NCI-H2029 treated with DMSO at 0.1 percent for 48 hours (cell line): ENCODE data around the gene COCH.
"Not testable (repeated sequence)": the region's sequence is repeated elsewhere in the genome, so short reads cannot be mapped to it uniquely, and the experiment has no call there.

Source experiments
- DNase-seq: peaks from one replicate; lab custom pipeline; 2025; lab: John Stamatoyannopoulos, UW

Gene COCH

GRCh38 chr14:30875788-30876053 is 1.4 kb downstream of the COCH start:
- no peak for DNase-seq

- no peak for DNase-seq
Observed at GRCh38 chr14:30876692-30877091, 2.3 kb downstream of the COCH start.

GRCh38 chr14:30882431-30882830 is 8.1 kb downstream of the COCH start:
- DNase-seq, result no peak

GRCh38 chr14:30883508-30884294 is 9.3 kb downstream of the COCH start:
- no peak for DNase-seq

GRCh38 chr14:30884901-30885300 is 10.5 kb downstream of the COCH start:
- DNase-seq, result no peak

- no peak for DNase-seq
Observed at GRCh38 chr14:30885840-30886740, 11.7 kb downstream of the COCH start.

- no peak for DNase-seq
Observed at GRCh38 chr14:30888480-30889243, 14.3 kb downstream of the COCH start.

GRCh38 chr14:30889244-30889594 is 14.9 kb downstream of the COCH start:
- DNase-seq, result no peak

GRCh38 chr14:30893819-30894218 is 19.5 kb downstream of the COCH start:
- DNase-seq, result no peak

- no peak for DNase-seq
Observed at GRCh38 chr14:30894923-30895515, 20.7 kb downstream of the COCH start.

GRCh38 chr14:30896435-30896834 is 22.1 kb downstream of the COCH start:
- DNase-seq, result no peak

- not testable (repeated sequence) for DNase-seq
Observed at GRCh38 chr14:30897121-30897520, 22.8 kb downstream of the COCH start.

GRCh38 chr14:30903285-30904124 is 29.1 kb downstream of the COCH start:
- no peak for DNase-seq

GRCh38 chr14:30906752-30907658 is 32.6 kb downstream of the COCH start:
- DNase-seq, result no peak

GRCh38 chr14:30907659-30908057 is 33.3 kb downstream of the COCH start:
- DNase-seq, result no peak

GRCh38 chr14:30908826-30909225 is 34.5 kb downstream of the COCH start:
- DNase-seq, result no peak

- DNase-seq, result no peak
Observed at GRCh38 chr14:30914812-30915211, 40.5 kb downstream of the COCH start.

- DNase-seq, result no peak
Observed at GRCh38 chr14:30915596-30915995, 41.2 kb downstream of the COCH start.

GRCh38 chr14:30921305-30921704 is 46.9 kb downstream of the COCH start:
- no peak for DNase-seq

GRCh38 chr14:30921788-30922187 is 47.4 kb downstream of the COCH start:
- DNase-seq, result no peak
